Astrocyte of the cerebellum (primary cell): ENCODE data around the gene EEFSEC.

Source experiments
- DNase-seq: peaks from one replicate; pipeline ENCODE4 v3.0.0-alpha.2; 2011; ENCODE audit warnings: low read depth
- H3K4me3 ChIP-seq: 2 replicates; pipeline ENCODE4 v1.5.1; 2011; ENCODE audit warnings: mild to moderate bottlenecking, low read depth, low read length, moderate library complexity
- in situ Hi-C: cut with HindIII; loops from 2 replicates; pipeline ENCODE4 v1.10.0; 2017; ENCODE audit warnings: low sequenced_read_pairs
- TF ChIP-seq, protein P1 (sequence below): IDR thresholded peaks from 2 replicates; pipeline ENCODE4 v1.5.1; 2012; ENCODE audit warnings: low read length, low read depth, moderate library complexity, mild to moderate bottlenecking; ENCODE audit errors: missing control alignments

EEFSEC gene

DNA sequence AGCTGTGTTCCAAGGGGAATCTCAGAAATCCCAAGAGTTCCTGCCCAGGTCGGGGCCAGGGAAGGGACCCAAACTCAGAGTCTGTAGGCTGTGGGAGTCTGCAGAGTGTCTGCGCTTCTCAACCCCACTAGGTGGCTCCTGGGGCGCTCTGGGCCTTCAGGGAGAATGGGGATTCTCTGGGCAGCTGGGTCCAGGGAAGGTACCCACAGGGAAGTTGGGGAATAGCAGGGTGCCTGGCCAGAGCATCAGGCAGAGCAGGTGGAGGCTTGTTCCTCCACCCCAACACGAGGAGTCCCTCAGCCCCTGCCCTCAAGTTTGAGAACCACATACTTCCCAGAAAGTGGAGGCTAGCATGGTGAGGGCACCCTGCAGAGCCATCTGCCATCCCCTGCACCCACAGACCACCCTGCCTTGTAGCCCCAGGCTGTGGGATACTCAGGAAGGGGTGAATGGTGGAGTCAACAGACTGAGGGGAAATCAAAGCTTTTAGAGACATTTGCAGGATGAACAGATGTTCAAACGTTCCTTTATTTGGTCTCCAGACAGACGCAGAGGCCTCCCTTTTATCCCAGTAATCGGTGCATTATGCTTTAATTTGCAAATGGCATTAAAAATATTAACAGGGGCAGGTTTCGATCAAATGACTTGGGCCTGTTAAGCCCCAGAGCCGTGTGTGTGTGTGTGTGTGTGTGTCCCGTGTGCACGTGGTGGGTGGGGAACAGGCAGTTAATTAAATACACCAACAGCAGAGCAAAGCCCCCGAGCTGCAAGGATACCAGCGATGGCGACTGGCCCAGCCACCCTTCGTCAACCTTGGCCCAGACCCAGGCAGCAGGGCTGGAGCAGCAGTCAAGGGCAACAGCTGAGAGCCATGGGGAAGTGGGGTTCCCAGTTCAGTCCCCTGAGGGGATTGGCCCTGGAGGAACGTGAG is 255.7 kb downstream of the EEFSEC start:
- DNase-seq: no peak
- TF ChIP-seq, protein P1, sequence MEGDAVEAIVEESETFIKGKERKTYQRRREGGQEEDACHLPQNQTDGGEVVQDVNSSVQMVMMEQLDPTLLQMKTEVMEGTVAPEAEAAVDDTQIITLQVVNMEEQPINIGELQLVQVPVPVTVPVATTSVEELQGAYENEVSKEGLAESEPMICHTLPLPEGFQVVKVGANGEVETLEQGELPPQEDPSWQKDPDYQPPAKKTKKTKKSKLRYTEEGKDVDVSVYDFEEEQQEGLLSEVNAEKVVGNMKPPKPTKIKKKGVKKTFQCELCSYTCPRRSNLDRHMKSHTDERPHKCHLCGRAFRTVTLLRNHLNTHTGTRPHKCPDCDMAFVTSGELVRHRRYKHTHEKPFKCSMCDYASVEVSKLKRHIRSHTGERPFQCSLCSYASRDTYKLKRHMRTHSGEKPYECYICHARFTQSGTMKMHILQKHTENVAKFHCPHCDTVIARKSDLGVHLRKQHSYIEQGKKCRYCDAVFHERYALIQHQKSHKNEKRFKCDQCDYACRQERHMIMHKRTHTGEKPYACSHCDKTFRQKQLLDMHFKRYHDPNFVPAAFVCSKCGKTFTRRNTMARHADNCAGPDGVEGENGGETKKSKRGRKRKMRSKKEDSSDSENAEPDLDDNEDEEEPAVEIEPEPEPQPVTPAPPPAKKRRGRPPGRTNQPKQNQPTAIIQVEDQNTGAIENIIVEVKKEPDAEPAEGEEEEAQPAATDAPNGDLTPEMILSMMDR: peak; percentile 37
- H3K4me3 ChIP-seq: no peak overlapping the region
- in situ Hi-C loops: loop anchor here (5.0 to 10.0 kb wide), 2 partner anchors 102 to 234 kb away; no protein-coding TSS in a partner anchor

DNA sequence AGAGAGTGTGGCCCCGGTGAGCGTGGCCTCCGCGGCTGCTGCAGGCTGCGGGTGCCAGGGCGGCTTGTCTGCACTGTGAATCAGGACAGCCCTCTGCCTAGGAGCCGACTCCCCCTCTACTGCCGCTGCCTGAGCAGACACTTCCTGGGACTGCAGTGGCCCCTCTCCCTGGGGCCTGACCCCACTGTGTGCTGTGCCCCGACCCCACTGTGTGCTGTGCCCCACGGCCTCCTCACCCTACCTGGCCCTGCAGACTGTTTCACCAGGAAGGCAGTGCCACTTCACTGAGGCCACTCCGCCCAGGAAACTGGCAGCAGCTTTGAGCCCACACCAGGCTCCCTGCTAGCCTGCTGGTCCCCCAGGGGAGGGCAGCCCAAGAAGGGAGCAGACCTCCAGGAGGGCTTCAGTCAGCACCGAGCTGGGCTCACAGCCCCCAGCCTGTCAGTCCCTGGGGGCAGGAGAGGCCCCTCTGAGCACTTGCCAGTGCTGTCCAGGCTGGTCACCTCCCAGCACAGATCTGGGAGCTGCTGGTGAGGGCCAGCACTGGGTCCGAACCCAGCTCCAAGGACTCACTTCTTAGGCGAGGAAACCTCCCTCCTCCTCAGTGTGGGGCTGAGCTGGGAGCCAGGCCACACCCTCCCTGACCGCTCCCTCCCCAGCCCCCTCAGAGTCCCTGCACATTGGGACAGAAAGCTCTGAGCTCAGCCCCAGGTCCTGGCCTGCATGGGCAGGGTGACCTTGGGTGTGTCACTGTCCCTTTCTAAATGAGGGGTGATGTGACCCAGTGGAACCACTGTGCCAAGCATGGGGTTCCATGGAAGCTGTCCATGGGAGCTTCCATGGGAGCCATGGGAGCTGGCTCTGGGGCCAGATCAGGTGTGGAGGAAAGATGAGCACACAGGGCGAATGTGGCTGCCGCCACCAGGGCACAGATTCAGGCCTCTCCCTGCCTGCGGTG is 256.6 kb downstream of the EEFSEC start:
- no peak overlapping the region for H3K4me3 ChIP-seq
- in situ Hi-C loops: loop anchor here (5.0 to 10.0 kb wide), 2 partner anchors 103 to 235 kb away; no protein-coding TSS in a partner anchor
- TF ChIP-seq, protein P1: no peak
- no peak for DNase-seq

DNA sequence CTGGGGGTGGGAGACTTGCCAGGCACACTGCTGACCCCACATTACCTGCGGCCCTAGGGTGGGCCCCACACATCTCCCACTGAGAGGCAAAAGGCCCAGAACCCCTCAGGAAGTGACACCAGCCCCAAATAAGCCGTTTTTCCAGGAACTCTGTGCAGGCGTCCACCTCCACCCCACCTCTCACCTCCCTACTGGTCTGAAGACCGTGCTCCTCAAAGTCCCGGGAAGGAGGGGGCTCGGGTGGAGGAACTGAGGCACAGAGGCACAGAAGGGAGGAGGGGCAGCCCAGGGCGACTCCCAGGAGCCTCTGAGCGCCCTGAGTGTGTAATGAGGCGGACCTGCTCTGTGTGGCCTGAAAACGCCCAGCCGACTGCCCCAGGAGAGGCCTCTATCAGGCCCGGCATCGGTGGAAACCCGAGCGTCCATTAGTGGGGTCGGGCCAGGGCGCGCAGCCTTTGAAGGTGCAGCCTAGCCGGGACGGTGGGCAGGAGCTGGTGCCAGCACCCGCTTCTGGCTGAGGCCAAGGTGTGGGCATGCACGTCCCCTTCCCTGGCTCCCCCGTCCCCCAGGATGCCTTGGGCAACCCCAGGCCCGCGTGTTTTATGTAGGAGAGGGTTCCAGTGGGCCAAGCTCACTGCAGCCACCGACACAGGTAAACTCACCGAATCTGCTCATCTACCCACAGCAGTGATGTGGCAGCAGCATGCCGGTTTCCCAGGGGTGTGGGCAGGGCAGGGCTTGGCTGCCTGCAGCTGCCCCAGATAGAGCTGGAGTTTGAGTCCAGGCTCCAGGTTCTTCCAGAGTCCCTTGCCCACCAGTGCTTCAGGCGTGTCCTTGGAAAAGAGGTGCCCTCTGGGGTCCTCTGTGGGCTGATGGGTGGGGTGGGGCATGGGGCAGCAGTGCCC is 257.6 kb downstream of the EEFSEC start:
- H3K4me3 ChIP-seq: no peak overlapping the region
- in situ Hi-C loops: no loop called here
- TF ChIP-seq, protein P1: no peak

DNA sequence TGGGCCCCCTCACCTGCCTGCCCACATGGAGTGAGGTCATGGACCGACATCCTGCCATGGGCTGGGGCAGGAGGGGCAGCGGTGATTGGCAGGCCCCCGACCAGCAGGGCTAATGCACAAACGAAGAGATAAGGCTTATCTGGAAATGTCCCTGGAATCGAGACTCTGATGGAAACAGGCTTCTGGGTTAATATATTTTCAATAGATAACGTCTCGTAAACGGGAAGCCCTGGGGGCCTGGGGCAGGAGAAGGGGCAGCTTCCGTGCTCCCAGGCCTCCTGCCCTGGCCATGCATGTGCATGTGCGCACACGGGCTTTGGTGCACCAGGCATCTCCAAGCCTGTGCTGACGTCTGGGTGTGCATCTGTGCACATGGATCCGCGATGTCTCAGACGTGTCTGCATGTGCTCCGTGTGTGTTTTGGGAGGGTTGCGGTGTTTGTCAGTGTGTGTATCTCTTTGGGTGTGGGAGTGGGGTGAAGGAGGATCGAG is 258.3 kb downstream of the EEFSEC start:
- DNase-seq: no peak
- no peak overlapping the region for H3K4me3 ChIP-seq
- in situ Hi-C loops: no loop called here
- TF ChIP-seq, protein P1: no peak

More for the DNA sequence above, 257.6 kb downstream of the EEFSEC start:
- DNase-seq: no peak

DNA sequence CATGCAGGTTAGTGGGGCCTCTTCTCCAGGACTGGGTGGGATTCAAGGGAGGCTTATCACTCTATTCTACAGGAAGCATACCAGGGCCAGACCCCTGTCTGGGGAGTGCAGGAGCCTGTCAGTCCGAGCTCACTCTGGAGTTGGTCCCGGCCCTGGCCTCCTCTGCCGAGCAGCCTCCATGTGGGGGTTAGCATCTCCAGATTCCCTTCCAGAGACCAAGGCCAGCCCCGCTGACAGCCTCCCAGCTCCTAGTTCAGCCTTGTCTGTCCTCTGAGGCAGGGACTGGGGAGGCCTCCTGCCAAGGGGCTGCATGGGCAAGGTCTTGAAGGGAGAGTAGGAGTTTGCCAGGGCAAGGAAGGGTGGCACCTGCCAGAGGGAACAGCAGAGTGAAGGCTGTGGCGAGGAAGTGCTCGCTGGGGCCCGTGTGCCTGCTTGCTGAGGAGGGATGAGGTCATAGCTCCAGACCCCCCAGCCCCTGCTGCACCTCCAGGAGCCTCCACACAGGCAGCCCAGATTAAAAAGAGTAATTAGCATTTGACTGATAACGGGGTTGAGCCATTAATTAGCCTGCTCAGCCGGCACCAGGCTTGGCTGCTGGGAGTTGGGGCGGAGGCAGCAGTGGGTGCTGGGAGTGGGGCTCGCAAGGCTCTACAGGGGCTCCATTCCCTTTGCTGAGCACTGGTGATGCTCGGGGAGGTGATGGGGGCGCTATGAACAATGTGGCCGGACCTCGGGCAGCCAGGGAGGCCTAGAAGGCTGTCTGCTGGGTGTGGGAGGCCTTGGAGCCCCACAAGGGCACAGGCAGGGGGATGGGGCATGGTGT is 259.1 kb downstream of the EEFSEC start:
- H3K4me3 ChIP-seq: no peak overlapping the region
- DNase-seq: no peak
- in situ Hi-C loops: no loop called here
- TF ChIP-seq, protein P1: no peak
